Medulla oblongata (tissue), 1 donor: ENCODE data around the gene OSM.

ENCODE experiments used
- DNase-seq: peaks from one replicate; pipeline ENCODE4 v3.0.0-alpha.2; 2015; ENCODE audit errors: extremely low spot score

The OSM gene

DNA sequence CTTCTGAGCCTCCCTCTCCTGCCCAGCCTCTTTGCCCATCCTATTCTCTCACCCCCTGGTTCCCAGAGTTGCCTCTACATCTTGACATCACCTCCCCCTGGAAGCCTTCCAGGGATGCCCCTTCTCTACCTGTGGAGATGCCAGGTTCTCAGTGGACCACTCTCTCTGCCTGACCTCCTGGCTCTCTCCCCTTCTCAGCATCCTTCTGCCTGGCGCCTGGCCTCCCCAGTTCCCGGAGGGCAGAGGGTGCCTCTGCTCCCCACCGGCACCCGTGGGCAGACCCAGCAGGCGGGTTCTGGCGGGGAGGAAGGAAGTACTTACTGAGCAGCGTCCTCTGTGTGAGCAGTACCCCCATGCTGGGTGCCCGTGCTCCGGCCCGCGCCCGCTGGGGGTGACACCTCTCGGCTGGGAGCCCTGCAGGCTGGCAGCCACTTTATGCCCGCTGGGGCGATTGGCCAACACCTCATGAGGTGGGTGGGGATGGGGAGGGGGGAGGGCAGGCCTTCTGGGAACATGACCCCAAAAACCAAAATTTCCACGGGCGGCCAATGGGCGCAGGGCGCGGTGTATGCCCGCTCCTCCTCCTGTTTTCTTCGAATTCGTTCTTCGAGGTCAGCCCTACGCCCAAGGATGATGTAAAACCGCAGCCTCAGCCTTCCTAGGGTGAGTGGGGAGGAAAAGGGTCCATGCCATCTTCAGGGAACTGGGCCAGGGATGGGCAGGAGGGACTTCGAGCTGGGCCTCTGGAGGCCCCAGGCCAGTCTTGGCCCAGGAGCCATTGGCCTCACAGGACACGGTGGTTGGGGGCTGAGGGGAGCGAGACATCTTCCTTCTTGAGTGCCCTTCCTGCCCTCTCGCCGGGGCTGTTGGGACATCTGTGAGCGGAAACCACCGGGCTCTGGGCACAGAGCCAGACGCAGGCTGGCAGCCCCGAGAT, at the start of gene OSM:
TSS of gene OSM (minus strand) at position 407 of the 937 bp plus-strand sequence. CDS start at position 355, 52 bp downstream.
- peak; percentile 68 for DNase-seq

DNA sequence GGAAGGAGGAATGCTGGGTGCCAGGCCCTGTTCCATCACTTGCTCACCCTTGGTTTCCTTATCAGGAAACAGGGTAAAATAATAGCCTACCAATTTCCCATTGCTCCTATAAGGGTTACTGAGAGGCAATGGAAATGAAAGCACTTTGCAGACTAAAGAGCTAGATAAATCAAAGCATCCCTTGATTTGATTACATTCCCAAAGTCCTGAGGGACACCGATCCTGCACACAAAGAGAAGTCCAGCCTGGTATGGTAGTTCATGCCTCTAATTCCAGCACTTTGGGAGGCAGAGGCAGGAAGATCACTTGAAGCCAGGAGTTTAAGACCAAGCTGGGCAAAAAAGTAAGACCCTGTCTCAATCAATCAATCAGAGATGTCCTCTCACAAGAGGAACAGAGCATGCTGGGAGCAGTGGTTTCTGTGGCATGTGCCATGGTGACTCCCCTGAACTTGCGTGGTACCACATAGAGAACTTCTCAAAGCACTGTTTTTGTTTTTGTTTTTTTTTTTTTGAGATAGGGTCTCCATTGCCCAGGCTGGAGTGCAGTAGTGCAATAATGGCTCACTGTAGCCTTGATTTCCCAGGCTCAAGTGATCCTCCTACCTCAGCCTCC, 49.4 kb upstream of the OSM start:
- no peak for DNase-seq

DNA sequence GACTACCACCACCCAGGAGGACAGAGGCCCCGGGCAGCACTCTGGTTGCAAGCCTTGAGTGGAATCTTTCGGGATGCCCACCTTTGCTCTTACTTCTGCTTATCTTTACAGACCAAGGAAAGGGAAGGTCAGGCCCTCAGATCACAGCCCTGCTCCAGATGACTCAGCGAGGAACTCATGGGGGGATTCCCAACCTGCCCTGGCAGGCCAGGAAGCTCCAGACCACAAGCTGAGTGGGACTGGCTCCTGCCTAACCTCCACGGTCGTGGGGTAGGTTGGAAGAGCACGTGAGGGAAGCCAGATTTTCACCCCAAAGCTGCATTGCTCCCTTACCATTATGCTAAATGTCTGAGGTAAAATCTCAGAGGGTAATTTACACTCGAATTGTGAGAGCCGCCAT, 48.3 kb upstream of the OSM start:
- DNase-seq: no peak

DNA sequence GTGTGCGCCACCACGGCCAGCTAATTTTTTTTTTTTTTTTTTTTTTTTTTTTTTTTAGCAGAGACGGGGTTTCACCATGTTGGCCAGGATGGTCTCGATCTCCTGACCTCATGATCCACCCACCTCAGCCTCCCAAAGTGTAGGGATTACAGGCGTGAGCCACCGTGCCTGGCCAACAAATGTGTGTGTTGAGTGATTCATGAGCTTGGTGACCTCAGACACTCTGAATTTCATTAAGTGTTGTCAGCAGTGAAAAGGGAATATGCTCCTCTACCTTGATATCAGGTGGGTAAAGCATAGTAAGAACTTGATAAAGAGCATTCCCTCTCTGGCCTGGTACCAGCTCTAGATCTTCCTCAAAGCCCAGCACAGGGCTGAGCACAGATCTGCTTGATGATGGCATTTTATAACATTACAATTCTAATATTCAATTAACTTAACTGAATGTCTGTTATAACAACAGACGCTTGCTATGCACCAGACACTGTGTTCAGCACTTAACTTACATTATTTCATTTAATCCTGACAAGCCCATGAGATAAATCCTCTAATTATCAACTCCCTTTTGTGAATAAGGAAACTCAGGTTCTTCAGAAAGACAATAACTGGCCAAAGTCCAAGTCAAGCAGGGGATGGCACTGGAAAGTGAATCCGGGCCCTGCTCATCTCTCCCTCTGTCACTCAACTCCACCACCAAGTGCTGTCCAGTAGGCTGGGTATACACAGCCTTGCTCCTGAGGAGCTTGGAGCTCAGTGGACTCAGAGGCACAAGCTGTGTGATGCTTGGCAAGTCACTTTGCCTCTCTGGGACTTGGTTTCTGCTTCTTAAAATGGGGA, 47.1 kb upstream of the OSM start:
- DNase-seq: no peak

DNA sequence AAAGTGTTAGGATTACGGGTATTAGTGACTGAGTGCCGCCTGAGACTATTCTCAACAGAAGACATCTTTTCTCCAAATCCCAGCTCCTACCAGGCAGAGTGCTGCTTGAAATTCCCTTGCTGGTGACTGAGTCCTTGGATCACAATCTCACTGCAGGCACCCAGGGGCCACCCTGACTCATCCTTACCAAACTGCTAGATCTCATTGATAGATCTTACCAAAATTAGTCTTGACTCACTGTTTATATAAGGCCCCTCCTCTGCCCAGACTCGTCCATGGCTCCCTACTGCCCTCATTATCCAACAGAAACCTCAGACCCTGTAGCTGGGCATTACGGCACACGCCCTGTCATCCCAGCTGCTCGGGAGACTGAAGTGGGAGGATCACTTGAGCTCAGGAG, 45.4 kb upstream of the OSM start:
- DNase-seq: no peak

DNA sequence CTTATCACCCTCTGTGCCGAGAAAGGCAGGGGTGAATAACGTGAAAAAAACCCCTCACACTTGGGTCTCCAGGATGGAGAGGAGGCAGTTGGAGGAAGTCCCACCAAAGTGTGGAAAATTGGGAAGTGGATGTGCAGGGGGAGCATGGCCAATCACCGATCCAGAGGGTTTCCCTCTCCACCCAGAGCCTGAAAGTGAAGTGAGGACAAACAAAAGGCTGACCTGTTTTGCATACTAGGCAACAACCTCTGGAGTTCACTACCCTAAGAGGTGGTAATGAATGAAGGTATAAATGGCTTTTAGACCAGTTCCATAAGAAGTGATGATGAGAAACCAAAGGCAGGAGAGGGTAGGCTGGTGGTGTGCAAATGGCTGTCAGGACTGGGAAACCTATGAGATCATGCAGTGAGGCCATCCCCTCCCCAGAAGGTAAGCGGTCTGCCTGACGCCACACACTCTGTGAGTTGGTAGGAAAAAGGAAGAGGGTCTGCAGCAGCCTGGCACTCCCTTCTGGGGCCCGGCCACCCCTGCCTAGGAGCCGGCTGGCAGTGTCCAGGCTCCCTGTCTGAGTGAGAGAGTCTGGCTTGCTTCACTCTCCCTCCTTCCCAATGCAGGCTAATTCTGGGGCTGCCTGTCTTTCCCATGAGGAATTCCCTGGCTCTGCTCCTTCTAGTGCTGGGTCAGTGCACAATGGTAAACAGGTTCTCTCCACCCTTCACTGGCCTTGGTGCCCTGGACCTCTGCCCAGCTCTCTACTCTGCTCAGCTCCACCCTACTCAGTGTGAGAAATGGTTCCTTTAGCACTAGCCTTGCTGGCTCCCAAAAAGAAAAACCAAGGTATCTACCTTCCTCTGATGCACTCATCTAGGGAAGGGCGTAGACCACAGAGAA, 44.5 kb upstream of the OSM start:
- DNase-seq: peak; percentile 54

DNA sequence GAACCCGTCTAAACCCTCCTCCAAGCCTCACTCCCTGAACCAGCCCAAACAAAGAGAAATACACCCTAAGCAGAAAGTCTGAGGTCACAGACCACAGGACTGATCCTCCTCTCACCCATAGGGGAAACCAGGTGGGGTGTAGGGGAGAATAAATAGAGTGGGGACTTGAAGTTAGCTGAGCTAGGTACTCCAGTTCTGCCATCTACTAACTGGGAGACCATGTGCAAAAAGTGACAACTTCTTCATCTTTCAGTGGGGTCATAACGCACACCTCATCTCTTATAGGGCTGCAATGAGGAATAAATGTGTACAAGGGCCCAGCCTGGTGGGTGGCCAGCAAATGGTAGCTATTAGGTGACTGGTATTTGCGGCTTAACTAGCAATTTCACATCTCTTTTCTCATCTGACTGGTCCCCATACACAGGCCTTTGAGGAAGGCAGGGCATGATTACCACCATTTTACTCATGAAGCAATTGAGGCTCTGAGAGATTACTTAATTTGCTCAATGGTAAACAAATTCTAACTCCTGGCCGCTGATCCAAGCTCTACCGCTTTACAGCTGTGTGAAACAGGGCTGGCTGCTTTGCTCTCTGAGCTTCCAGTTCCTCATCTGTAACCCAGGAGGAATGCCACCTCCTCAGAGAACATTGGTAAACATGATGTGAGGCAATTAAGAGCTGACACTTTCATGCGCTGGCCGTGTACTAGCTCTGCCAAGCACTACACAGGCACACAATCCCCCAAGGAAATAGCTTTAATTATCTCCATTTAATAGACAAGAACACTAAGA, 43.5 kb upstream of the OSM start:
- DNase-seq: no peak

DNA sequence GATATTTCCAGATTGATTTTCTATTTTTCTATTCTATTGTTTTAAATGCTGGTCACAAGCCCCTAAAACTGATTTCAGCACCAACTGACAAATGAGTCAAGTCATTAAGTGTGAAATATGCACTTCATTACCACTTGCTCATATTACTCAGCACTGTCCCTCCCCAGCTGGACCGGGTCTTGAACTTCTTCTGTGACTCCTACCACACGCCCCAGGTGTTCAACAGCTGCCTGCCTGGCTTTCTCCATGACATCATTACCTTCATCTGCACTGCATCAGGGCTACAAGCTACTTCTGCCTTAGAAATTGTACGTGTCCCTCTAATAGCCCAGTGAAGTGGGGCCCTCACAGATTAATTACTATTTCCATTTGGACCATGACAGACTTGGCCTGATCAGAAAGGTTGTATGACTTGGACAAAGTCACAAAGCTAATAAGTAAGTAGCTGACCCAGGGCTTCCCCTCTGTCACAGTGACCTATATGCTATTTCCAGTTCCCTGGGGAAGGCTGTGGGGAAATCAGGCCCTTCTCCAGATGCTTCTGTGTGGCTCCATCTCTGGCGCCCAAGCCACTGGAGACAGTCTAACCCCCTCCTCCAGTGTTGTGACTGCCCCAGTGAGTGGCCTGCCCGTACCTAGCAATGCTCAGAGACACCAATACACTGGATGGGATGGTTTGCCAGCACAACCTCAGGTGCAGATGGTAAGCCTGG, 42.0 kb upstream of the OSM start:
- no peak for DNase-seq

DNA sequence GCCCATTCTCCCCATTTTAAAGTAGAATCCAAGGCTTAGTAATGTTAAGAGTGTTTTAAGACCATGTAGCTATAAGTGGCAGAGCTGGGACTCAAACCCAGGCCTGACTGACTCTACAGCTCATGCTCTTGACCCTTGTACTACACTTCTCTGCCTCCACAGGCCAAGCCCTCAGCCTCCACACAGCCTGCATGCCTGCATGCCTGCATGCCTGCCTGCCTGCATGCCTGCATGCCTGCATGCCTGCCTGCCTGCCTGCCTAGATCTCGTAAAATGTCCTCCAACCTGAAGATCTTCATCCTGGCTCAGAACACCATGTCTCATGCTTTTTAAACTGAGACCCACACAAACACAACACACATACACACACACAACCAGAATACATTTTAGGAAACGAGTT, 41.4 kb upstream of the OSM start:
- no peak for DNase-seq

DNA sequence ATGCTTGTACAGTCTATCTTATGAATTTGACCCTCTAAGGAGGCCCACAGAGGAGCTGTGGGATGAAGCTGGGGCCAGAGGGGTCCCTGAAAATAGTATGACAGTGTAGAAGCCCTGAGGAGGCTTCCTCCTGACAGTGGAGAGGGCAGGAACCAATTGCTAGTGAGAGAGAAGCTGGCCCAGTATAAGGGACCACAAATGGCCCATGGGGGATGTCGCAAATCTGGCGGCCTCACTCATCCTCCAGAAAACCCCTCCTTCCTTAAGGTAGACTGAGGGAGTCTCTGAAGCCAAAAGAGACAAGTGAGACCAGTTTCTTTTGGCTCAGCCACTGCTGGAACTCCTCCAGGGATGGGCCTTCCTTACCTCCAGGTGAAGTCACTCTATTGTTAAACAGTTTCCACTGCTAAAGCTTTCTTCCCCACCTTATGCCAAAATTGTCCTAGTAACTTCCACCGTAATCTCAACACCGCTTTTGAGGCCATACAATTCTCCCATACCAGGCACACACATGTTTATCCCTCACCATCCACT, 40.5 kb upstream of the OSM start:
- DNase-seq: no peak

DNA sequence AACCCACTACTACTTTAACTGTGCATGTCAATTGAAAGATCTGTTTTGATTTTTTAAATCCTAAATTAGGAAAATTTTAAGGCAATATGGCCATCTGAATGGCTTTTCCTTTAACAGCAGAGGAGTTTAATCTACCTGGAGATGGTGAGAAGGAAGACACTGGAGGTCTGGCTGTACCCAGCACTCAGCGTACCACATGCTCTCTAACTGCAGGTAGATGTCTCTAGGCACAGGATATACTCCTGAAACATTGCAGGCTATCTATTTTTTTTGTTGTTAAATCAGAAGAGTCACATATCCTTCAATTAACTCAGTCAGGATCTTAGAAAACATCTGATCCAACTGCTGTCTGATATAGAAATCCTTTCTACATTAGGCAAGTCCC, 40.0 kb upstream of the OSM start:
- no peak for DNase-seq

DNA sequence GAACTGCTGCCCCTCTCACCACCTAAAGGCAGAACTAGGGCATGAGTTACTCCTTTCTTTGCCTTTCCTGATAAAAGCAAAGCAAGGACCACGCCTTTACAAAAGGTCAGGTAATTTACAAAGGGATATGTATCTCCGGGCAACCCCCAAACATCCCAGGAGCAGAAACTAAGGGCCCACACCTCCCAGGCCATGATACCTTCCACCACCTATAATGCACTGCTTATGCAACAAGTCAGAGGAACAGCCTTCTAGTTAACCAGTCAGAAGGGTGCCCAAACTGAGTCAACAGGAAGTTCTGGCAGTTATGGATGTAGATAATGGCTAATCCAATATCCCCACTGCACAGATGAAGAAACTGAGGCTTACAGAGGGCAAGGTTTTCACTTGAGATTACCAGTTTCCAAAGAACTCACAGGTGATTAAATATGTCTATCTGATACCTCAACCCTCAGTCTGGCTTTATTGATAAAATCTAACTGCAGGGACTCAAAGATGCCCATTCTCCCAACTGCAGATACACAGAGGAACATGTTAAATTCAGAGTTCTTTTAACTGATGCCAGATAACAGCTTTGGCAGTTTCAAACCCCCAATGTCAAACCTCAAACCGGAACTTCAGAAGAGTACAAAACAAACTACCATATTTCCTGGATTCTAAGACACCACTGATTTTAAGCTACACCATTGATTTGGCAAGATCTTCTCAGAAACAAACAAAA, 39.4 kb upstream of the OSM start:
- no peak for DNase-seq

DNA sequence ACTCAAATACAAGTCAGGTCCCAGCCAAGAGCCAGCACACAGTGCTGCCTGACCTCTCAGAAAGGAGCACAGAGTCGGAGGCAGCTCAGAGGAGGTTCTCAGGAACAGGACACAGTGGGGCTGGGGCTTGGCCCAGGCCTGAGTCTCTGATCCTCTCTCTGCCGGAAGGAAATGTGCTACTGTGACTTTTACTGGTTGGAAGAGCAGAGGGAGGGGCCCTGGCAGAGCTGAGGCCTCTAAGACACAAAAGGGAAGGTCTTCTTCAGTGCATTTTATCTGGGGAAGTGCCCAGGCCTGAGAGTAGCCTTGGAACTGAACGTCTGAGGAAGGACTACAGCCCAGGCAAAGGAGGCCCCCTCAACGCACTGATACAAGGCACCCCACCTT, 38.9 kb upstream of the OSM start:
- DNase-seq: peak; percentile 75

DNA sequence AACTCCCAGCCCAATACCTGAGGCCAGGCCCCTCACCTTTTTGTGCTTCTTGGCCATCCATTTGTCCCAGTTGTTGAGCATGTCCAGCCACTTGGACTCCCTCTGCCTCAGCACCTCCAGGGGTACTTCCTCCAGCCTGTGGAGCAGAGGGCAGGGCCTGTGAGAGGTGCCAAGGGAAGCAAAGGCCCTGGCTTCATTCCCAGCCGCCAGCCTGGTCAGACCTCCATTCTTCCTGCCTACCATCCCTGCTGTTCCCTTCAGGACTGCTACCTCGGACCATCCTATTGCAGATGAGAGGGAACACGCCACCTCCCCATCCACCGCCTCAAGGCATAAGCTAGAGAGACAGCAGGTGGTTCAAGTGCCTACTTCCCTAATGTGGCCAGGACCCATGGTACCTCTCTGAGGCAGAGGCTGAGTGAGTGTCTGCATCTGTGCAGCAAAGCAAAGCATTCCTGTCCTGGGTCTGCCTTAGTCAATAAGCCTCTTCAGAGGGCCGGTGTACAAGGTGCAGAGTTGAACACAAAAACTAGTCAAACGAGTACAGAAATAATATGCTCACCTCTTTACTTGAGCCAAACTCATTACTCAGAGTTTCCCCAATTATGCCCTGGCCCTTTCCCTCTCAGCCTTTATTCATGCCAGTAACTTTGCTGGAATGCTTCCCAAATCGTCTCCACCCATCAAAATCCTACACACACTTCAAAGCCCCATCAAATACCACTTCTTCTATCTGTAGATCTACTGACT, 38.0 kb upstream of the OSM start:
- DNase-seq: no peak

DNA sequence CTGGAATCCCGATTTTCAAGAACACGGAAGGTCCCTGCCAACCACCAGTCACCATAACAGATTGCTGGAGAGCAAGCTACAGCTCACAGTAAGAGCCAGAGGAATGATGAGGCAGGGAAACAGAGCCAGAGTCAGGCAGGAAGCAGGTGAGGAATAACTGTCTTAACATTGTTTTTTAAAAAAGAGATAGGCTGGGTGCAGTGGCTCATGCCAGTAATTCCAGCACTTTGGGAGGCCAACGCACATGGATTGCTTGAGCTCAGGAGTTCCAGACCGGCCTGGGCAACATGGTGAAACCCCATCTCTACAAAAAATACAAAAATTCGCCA, 36.1 kb upstream of the OSM start:
- no peak for DNase-seq

DNA sequence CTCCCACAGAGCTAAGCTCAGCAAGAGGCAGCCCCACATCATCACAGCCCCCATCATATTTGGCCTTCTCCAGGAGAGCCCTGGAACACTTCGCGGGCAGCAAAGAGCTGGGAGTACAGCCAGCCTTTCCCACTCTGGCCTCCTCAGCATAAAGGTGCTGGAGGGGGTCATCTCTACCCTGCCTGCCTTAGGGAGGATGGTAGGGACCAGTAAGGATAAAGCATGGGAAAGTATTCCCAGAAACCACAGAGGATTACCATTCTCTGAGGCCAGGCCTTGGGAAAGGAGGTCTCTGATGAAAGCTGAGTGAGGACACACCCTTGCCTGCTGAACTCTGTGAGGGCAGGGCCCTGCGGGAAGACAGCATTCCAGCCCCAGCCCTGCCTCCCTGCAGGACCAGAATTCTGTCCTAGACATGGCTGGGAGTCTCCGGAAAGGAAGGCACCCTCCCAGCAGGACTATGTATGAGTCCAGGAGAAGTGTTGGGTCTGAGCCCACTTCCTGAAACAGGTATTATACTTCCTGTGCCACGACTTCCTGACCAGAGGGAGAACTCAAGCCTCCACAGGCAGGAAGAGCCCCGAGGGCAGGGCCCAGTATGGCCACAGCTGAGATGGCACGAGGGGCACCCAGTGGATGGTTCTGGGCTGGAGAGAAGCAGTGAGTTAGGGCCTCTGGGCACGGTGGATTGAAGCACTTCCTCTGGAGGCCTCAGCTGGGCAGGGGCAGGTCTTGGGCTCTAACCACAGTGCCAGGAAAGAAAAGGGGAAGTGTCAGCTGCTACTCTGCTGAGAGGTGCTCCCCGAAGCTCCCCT, 35.6 kb upstream of the OSM start:
- DNase-seq: peak; percentile 71

DNA sequence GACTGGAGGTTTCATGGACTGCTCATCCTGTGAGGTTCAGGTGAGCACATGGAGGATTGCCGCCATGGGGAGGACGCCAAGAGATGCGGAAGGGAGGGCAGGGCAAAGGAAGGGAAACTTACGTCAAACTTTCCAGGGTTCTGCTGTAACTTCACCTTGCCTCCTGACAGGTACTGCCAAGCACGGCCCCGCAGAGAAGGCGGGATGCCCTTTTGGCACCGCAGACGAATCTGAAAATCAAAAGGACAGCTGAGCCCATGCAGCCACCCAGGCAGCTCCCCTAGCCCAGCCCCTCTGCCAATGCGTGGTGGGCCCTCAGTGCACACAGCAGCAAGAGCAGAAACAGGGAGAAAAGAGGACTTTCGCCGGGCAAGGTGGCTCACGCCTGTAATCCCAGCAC, 32.7 kb upstream of the OSM start:
- DNase-seq: no peak
